PC-9 (cell line): ENCODE data around the gene ARPP21. TPM values are rescaled to one million over a fixed set of nuclear protein-coding genes. Genes with fewer than 3 reads are reported as not detected.

Source experiments
- BruUV-seq: library from RNA; stranded (reverse); fragments of 400-500 nt; replicated peaks from 2 replicates; lab custom pipeline; 2021; lab: Mats Ljungman, UMichigan
- CTCF ChIA-PET: fragments of 300-600 bp; sonication (Branson Sonifier 250); formaldehyde crosslinking; loops from one replicate; lab custom pipeline; 2022; ENCODE audit warnings: antibody characterized with exemption; lab: Charles Lee
- POLR2A ChIA-PET: fragments of 300-600 bp; sonication (Branson Sonifier 250); formaldehyde crosslinking; loops from one replicate; lab custom pipeline; 2022; ENCODE audit warnings: antibody characterized with exemption; ENCODE audit not compliant: unreplicated experiment; lab: Charles Lee
- DNase-seq, 2 experiments: peaks; one replicate each; pipeline versions ENCODE4 v3.0.0 to v3.0.0-alpha.2; 2015 to 2022; ENCODE audit warnings: mixed read lengths in 1 of 2
- H2AFZ ChIP-seq: fragments of 200-600 bp; sonication (generic); 2 replicates; pipeline ENCODE4 v1.8.1; 2017; ENCODE audit warnings: antibody characterized with exemption
- H3F3A ChIP-seq: fragments of 200-600 bp; sonication (generic); 2 replicates; pipeline ENCODE4 v1.8.1; 2017; ENCODE audit warnings: antibody characterized with exemption, mild to moderate bottlenecking, low read depth; ENCODE audit not compliant: insufficient read depth
- H3K27ac ChIP-seq: fragments of 200-600 bp; sonication (generic); 2 replicates; pipeline ENCODE4 v1.6.1; 2016; ENCODE audit warnings: mixed run types
- H3K27me3 ChIP-seq: fragments of 200-600 bp; sonication (generic); 2 replicates; pipeline ENCODE4 v1.6.1; 2016; ENCODE audit warnings: low read depth, mixed run types; ENCODE audit not compliant: insufficient read depth
- H3K36me3 ChIP-seq: fragments of 200-600 bp; sonication (generic); 2 replicates; pipeline ENCODE4 v1.6.1; 2016; ENCODE audit warnings: low read depth, mixed run types
- H3K4me1 ChIP-seq: fragments of 200-600 bp; sonication (generic); replicated peaks from 2 replicates; pipeline ENCODE4 v1.6.1; 2016; ENCODE audit warnings: mixed run types; ENCODE audit not compliant: insufficient read depth
- H3K4me2 ChIP-seq: fragments of 200-600 bp; sonication (generic); 2 replicates; pipeline ENCODE4 v1.6.1; 2017; ENCODE audit warnings: mixed run types
- H3K4me3 ChIP-seq: fragments of 200-600 bp; sonication (generic); 2 replicates; pipeline ENCODE4 v1.6.1; 2016; ENCODE audit warnings: mixed run types
- H3K79me2 ChIP-seq: fragments of 200-600 bp; sonication (generic); 2 replicates; pipeline ENCODE4 v1.6.1; 2017; ENCODE audit warnings: low read depth, mixed run types
- H3K9me2 ChIP-seq: fragments of 200-600 bp; sonication (generic); 2 replicates; pipeline ENCODE4 v1.8.1; 2017; ENCODE audit warnings: mild to moderate bottlenecking; ENCODE audit not compliant: insufficient read depth
- H3K9me3 ChIP-seq: fragments of 200-600 bp; sonication (generic); 2 replicates; pipeline ENCODE4 v1.8.1; 2016; ENCODE audit warnings: low read depth; ENCODE audit not compliant: insufficient read depth
- H4K20me1 ChIP-seq: fragments of 200-600 bp; sonication (generic); 2 replicates; pipeline ENCODE4 v1.8.1; 2017; ENCODE audit not compliant: insufficient read depth
- CTCF ChIP-seq: fragments of 200-600 bp; sonication (generic); conservative IDR thresholded peaks from 2 replicates; pipeline ENCODE4 v1.6.1; 2017; ENCODE audit warnings: mixed run types, antibody characterized with exemption, mild to moderate bottlenecking, moderate library complexity
- EZH2 ChIP-seq: fragments of 200-600 bp; sonication (generic); IDR thresholded peaks from 2 replicates; pipeline ENCODE4 v1.8.0; 2017; ENCODE audit warnings: antibody characterized with exemption, low read depth
- intact Hi-C: fragments of 100-400 bp; cut with micrococcal nuclease; formaldehyde crosslinking; loops from one replicate; pipeline ENCODE4 v1.10.0; 2022; ENCODE audit not compliant: unreplicated experiment
- total RNA-seq: library from RNA; stranded (reverse); gene quantifications from 2 replicates; pipeline ENCODE4 v1.2.3, GENCODE V29; 2021

ARPP21 gene
- total RNA-seq, 1 experiment from 2014 or later: not detected

GRCh38 chr3:35654476-35654875, 15.2 kb downstream of the ARPP21 start:
- intact Hi-C loops: no loop called here

GRCh38 chr3:35658686-35659085, 19.4 kb downstream of the ARPP21 start:
- H3K9me3 ChIP-seq: no peaks in the 10 kb centered on the region
- intact Hi-C loops: no loop called here
- H3K36me3 ChIP-seq: no peaks in the 10 kb centered on the region
- H3K79me2 ChIP-seq: no peaks in the 10 kb centered on the region
- no peak for DNase-seq
- H3F3A ChIP-seq: no peaks in the 10 kb centered on the region
- H3K27ac ChIP-seq: no peak overlapping the region
- no peak overlapping the region for H2AFZ ChIP-seq
- no TSS peak for BruUV-seq
- no peaks in the 10 kb centered on the region for H3K9me2 ChIP-seq
- H3K4me1 ChIP-seq: no peaks in the 10 kb centered on the region
- TF ChIP-seq CTCF (no peak), EZH2 (no peak)
- H3K4me3 ChIP-seq: no peak overlapping the region
- H4K20me1 ChIP-seq: no peaks in the 10 kb centered on the region
- H3K4me2 ChIP-seq: no peak overlapping the region
- H3K27me3 ChIP-seq: no peaks in the 10 kb centered on the region
- POLR2A ChIA-PET: no interaction called here
- CTCF ChIA-PET: no interaction called here

More at GRCh38 chr3:35654476-35654875, 15.2 kb downstream of the ARPP21 start:
- Histone ChIP-seq H3K9me3 (no peaks in the 10 kb centered on the region), H3F3A (no peaks in the 10 kb centered on the region), H3K27ac (no peak overlapping the region), H3K4me2 (no peak overlapping the region), H3K4me3 (no peak overlapping the region), H3K36me3 (no peaks in the 10 kb centered on the region), H3K4me1 (no peaks in the 10 kb centered on the region), H3K27me3 (no peaks in the 10 kb centered on the region), H3K79me2 (no peaks in the 10 kb centered on the region), H3K9me2 (no peaks in the 10 kb centered on the region), H2AFZ (no peak overlapping the region), H4K20me1 (no peaks in the 10 kb centered on the region)
- no TSS peak for BruUV-seq
- POLR2A ChIA-PET: no interaction called here
- CTCF ChIA-PET: no interaction called here
- DNase-seq: no peak
- TF ChIP-seq EZH2 (no peak), CTCF (no peak)

- CTCF ChIA-PET: no interaction called here
- Histone ChIP-seq H3K27me3 (no peaks in the 10 kb centered on the region), H3K4me2 (no peak overlapping the region), H3F3A (no peaks in the 10 kb centered on the region), H3K27ac (no peak overlapping the region), H4K20me1 (no peaks in the 10 kb centered on the region), H3K9me2 (no peaks in the 10 kb centered on the region), H3K4me1 (no peaks in the 10 kb centered on the region), H3K36me3 (no peaks in the 10 kb centered on the region), H3K9me3 (no peaks in the 10 kb centered on the region), H3K79me2 (no peaks in the 10 kb centered on the region), H3K4me3 (no peak overlapping the region), H2AFZ (no peak overlapping the region)
- intact Hi-C loops: no loop called here
- peak in 1 of 2 experiments; percentile 37 for DNase-seq
- POLR2A ChIA-PET: no interaction called here
- BruUV-seq: no TSS peak
- TF ChIP-seq CTCF (no peak), EZH2 (no peak)
These were observed 20.4 kb downstream of the ARPP21 start for GRCh38 chr3:35659768-35660167.
